Suprapubic skin (tissue), 4 donors: ENCODE results near the gene ICE2. TPM values are rescaled to one million over a fixed set of nuclear protein-coding genes. Genes with fewer than 3 reads are reported as not detected.

ENCODE experiments used
- total RNA-seq, 4 donors: library from RNA; depleted of rRNA; stranded (reverse); fragments of >200 nt; gene quantifications; one replicate each; pipeline ENCODE4 v1.1.0, GENCODE V29; 2016

Gene ICE2
- total RNA-seq, 4 donors from 2014 or later = 11.9 to 35.2 (median 27.2) TPM

Other genes starting within 250 kb of the ICE2 start
- 1,000 to 10,000 TPM; 1,379 to 1,734 (median 1,554) TPM for gene ANXA2, start 81.2 kb downstream of the ICE2 start, total RNA-seq